Measurements from ENCODE around the gene HMCN2.
"Not testable (repeated sequence)": the region's sequence is repeated elsewhere in the genome, so short reads cannot be mapped to it uniquely, and the experiment has no call there.

The HMCN2 gene

GRCh38 chr9:130266236-130267098, 907 bp downstream of the HMCN2 start:
- no peak for FAIRE-seq

GRCh38 chr9:130267930-130268329, 2.4 kb downstream of the HMCN2 start:
- no peak for FAIRE-seq

GRCh38 chr9:130268521-130269211, 3.1 kb downstream of the HMCN2 start:
- no peak for FAIRE-seq

GRCh38 chr9:130271473-130271872, 5.9 kb downstream of the HMCN2 start:
- FAIRE-seq: no peak

- FAIRE-seq: no peak
Measured at GRCh38 chr9:130275156-130275555, 9.6 kb downstream of the HMCN2 start.

DNA sequence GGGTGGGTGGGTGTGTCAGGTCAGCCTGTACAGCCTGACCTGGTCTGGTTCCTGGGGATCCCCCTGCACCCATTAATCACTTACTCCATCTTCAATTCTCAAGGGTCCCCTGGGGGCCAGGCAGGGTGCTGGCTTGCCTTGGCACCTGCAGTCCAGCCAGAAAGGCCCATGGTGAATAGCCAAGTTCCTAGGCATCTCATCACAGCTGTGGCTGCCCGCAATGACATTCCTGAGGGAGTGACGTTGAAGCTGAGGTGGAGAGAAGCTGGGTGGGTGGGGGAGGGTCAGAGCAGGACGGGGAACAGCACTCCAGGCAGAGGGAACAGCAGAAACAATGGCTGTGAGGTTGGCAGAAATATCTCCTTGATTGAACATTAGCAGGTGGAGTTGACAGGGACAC, 10.6 kb downstream of the HMCN2 start:
- FAIRE-seq: no peak

- FAIRE-seq: no peak
Measured at GRCh38 chr9:130276955-130277354, 11.4 kb downstream of the HMCN2 start.

- not testable (repeated sequence) for FAIRE-seq
Measured at GRCh38 chr9:130277525-130277924, 12.0 kb downstream of the HMCN2 start.

- no peak for FAIRE-seq
Measured at GRCh38 chr9:130283539-130284248, 18.1 kb downstream of the HMCN2 start.

- no peak for FAIRE-seq
Measured at GRCh38 chr9:130284249-130284625, 18.7 kb downstream of the HMCN2 start.

- no peak for FAIRE-seq
Measured at GRCh38 chr9:130284690-130285089, 19.1 kb downstream of the HMCN2 start.

DNA sequence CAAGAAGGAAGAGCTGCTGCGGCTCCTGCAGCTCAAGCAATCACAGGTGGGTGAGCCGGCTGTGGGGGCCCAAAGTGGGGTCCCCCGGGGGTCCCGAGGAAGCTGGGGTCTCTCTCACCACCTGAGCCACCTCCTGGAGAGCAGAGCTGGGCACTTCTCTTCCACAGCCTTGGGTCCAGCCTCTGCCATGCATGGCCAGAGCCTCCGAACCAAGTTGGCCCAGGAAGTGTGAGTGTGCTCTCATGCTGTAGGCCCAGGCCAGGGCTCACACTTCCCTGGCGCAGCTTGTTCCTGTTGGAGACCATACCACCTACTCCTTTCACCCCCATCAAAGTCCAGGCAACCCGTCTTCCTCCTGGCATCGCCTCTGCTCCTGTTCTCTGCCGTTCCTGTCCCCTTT, 19.7 kb downstream of the HMCN2 start:
- no peak for FAIRE-seq

GRCh38 chr9:130286072-130286770, 20.7 kb downstream of the HMCN2 start:
- no peak for FAIRE-seq

DNA sequence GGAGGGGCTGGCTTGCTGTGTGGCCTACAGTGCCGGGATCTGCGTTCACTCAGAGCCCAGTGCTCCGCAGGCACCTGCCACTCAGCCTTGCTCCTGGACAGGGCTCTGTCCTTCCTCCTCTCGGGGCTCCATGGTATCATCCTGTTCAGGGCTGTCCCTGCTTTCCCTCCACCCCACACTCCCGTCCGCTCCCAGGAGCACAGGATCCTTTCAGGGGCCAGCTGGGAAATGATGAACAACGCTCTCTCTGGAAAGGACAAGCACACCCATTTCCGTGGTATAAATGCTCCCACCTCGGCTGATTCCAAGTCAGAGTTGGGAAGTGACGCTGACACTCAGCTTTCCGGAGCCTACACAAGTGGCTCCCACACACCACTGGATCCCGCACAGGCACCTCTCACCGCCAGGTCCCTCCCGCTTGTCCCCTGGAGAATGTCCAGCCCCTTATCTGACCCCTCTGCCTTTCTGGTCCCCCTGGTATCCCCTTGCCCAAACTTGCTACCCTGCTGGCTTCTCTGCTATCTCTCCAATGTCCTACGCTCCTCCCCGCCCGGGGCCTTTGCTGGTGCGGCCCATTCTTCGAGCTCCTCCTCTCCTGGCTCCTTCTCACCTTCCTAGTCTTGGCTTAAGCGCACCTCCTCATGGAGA, 21.3 kb downstream of the HMCN2 start:
- no peak for FAIRE-seq

DNA sequence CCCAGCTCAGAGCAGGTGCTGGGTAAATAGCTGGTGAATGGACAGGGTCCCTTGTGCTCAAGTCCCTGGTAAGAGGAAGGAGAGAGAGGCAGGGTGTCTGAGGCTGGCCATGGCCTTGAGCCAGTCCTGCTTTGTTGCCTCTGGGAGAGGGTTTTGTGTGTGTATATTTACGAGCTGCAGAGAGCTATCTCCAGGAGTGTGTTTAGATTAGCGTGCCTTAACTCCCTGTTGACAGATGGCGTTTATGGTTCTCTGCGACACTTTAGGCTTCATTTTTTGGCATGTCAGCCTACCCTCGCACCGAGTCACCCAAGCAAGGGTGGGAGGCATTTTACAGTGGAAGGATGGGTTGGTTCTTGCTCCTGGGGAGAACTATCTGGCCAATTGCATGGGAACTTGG, 22.2 kb downstream of the HMCN2 start:
- FAIRE-seq: no peak

DNA sequence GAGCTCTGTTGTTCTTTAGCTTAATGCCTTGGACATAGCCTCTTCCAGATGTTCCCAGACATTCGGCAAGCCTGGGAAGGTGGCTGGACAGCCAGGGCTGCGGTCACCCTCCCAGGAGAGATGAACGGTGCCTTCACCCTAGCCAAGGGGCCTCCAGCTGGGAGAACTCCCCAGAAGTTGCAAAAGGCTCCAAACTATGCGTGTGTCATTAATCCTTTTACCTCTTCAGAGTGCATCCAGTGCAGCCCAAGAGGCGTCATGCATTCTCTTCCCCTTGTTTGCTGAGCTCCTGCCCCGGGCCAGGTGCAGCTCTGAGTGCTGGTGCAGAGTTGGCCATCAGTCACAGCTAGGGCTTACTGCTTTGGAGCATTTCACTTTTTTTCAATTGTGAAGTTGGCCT, 22.8 kb downstream of the HMCN2 start:
- FAIRE-seq: no peak

DNA sequence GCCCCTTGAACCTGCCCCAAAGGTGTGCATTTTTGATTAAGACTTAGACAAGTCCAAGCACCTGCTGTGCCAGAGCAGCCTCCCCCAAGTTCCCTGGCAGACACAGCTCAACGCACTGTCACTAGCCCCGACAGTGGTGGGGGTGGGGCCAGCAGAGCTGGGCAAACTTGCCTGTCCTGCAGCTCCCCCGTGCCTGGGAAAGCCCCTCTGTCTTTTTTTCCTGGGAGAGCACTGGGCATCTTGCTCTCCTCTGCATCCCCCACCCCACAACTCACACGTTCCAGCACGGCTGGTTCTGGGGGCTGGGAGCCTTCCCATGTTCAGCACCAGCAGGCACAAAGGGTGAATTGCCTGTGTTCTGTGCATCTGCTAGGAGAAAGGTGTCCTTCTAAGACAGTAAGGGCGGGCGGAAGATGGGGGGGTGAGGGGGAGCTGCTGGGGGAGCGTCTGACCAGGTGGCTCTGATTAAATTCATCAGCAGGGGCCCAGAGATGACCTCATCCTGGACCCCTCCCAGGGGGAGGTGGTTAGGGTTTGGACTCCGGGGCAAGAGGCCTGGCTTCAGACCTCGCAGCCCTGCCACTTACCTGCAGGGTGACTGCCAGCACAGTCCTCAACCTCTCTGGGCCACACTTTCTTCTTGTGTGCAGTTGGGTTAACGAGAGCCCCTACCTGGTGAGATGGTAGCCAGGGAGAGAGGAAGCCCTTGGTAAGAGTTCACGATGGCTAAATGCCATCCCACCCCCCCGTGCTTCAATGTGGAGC, 23.5 kb downstream of the HMCN2 start:
- FAIRE-seq: no peak

DNA sequence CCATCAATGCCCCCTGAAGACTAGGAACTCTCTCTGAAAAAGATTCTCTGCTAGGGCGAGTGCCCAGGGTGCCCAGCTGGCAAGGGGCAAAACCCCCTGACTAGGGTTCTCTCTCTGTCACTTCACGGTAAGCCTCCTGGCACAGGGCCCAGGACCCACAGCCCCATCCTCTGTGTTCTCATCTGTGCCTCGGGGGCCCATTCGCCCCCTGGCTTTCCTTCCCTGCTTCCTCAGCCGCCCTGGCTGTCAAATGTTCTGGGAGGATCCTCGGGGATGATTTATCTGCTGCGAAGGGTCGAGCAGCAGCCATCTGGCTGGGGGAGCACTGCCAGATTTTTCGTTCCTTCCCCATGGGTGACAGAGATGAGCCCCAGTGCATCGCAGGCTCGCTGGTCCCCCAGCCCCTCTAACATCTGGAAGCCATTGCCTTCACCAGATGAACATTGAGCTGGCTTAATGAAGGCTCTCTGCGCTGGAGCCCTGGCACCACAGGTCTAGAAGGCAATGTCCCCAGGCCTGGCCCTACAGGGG, 24.2 kb downstream of the HMCN2 start:
- no peak for FAIRE-seq

DNA sequence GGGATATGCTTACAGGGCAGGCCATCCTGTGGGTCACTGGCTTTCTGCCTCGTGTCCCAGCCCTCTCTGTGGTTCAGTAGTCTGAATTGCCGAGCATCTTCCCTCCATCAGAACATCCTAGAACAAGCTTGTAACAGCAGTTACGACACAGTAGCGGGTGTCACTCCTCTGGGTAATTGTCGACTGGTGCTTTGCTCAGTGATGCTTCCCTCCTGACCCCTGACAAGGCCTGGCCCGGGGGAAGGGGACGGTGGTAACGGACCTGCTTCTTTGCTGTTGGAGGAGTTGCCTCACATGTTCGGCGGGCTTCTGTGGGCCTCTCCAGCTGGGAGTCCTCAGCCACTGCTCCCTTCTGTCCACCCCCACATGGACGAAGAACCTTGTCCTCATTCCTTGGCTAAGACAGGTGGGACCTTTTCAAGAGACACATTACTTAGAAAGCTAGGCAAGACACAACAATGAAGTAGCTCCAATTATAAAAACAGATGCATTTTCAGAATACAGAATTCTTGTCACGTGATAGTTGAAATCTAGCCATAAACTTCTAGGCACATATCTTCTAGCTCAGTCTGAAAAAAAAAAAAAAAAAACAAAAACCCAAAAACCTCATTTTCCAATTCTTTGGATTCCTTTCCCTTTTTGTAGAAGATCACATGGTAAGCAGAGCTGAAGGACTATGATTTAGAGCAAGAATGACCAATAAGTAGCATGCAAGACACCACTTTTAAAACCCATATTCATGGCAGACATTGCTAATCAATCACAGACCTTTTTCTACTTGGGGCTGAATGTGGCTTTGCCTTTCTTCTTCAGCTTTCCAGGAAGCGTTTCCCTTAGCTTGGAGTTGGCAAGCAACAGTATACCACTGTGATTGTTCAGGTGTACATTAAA, 25.0 kb downstream of the HMCN2 start:
- no peak for FAIRE-seq

DNA sequence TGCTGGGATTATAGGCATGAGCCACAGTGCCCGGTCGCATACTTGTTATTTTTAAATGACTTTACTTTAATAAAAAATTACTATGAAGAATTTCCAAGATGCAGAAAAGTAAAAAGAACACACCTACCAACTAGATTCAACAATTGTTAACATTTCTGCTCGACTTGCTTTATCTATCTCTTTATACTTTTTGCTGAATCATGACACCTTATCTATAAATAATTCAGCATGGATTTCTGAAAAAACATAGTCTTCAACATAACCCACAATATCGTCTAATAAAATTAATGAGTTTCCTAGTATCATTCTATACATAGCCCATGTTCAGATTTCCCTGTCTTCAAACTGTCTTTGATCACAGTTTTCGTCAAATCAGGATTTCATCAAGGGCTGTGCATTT, 25.9 kb downstream of the HMCN2 start:
- FAIRE-seq: no peak

Data from A204.1 (cell line).